K562 (cell line): ENCODE measurements around the gene MCM6. TPM values are rescaled to one million over a fixed set of nuclear protein-coding genes. Genes with fewer than 3 reads are reported as not detected.
A peak's percentile ranks its signal among the peaks of the same experiment; 100 is the strongest.

Experiments used
- ARID1B ChIP-seq: fragments of 450-650 bp; IDR thresholded peaks from 2 replicates; pipeline ENCODE4 v1.6.1; 2016; ENCODE audit warnings: antibody characterized with exemption, mild to moderate bottlenecking, inconsistent platforms
- CTBP1 ChIP-seq: fragments of 450-650 bp; IDR thresholded peaks from 2 replicates; pipeline ENCODE4 v1.6.1; 2016; ENCODE audit warnings: borderline replicate concordance
- E2F6 ChIP-seq, 2 experiments: IDR thresholded peaks; 2 replicates each; pipeline ENCODE4 v1.6.1; 2011; ENCODE audit warnings: borderline replicate concordance in 1 of 2, control low read depth in 1 of 2, low read depth in 1 of 2, low read length in 1 of 2, mild to moderate bottlenecking in 1 of 2, mixed read lengths in 1 of 2, moderate library complexity in 1 of 2; ENCODE audit not compliant: insufficient read depth in 1 of 2, insufficient read length in 1 of 2, poor library complexity in 1 of 2, severe bottlenecking in 1 of 2; ENCODE audit errors: extremely low read depth in 1 of 2
- GTF2B ChIP-seq: IDR thresholded peaks from 2 replicates; pipeline ENCODE4 v1.6.1; 2011; ENCODE audit not compliant: insufficient read length; ENCODE audit errors: extremely low read depth
- KDM1A ChIP-seq, 2 experiments: fragments of 450-650 bp; IDR thresholded peaks; 2 replicates each; pipeline ENCODE4 v1.6.1; 2016; ENCODE audit warnings: mild to moderate bottlenecking in 2 of 2
- MGA ChIP-seq: fragments of 450-650 bp; IDR thresholded peaks from 2 replicates; pipeline ENCODE4 v1.6.1; 2016; ENCODE audit warnings: mild to moderate bottlenecking, moderate library complexity
- MTA2 ChIP-seq: fragments of 450-650 bp; IDR thresholded peaks from 2 replicates; pipeline ENCODE4 v1.6.1; 2016; ENCODE audit warnings: low read depth
- NCOR1 ChIP-seq: fragments of 450-650 bp; IDR thresholded peaks from 2 replicates; pipeline ENCODE4 v1.6.1; 2016; ENCODE audit warnings: mild to moderate bottlenecking, moderate library complexity
- NR4A1 ChIP-seq, 2 experiments: fragments of 250-450 bp in 1 of 2; fragments of 450-650 bp in 1 of 2; sonication (Bioruptor Pico) in 1 of 2; IDR thresholded peaks; 2 replicates each; pipeline versions ENCODE4 v1.4.0 to v1.6.1; 2016 to 2020; ENCODE audit warnings: mild to moderate bottlenecking in 2 of 2, missing compliant biosample characterization in 1 of 2, missing genetic modification characterization in 1 of 2, moderate library complexity in 1 of 2
- NUFIP1 ChIP-seq: fragments of 450-650 bp; IDR thresholded peaks from 2 replicates; pipeline ENCODE4 v1.6.1; 2018; ENCODE audit not compliant: partially characterized antibody
- PTRF ChIP-seq: fragments of 450-650 bp; IDR thresholded peaks from 2 replicates; pipeline ENCODE4 v1.6.1; 2016; ENCODE audit warnings: mild to moderate bottlenecking, missing genetic modification characterization, missing compliant biosample characterization
- RAD51 ChIP-seq: fragments of 450-650 bp; IDR thresholded peaks from 2 replicates; pipeline ENCODE4 v1.7.1; 2016; ENCODE audit warnings: low read depth, mild to moderate bottlenecking, borderline replicate concordance
- SNIP1 ChIP-seq: fragments of 450-650 bp; IDR thresholded peaks from 2 replicates; pipeline ENCODE4 v1.7.1; 2017; ENCODE audit warnings: low read depth, mild to moderate bottlenecking
- TAF1 ChIP-seq: IDR thresholded peaks from 2 replicates; pipeline ENCODE4 v1.6.1; 2011; ENCODE audit warnings: mild to moderate bottlenecking, low read length, moderate library complexity; ENCODE audit not compliant: insufficient read depth, control insufficient read depth, severe bottlenecking; ENCODE audit errors: extremely low read depth
- TCF3 ChIP-seq: sonication (generic); formaldehyde crosslinking; IDR thresholded peaks from 2 replicates; pipeline ENCODE4 v1.4.0; 2020; ENCODE audit warnings: mild to moderate bottlenecking, missing genetic modification reagents
- ZFP36 ChIP-seq: fragments of 150-350 bp; IDR thresholded peaks from 2 replicates; pipeline ENCODE4 v1.6.1; 2018; ENCODE audit warnings: low read length, low read depth; ENCODE audit not compliant: partially characterized antibody
- polyA plus RNA-seq, 8 experiments: library from polyadenylated mRNA; depleted of rRNA in 4 of 8; stranded (reverse) in 5 of 8; unstranded in 3 of 8; fragments of >200 nt; fragmentation: Nextera tagmentation in 2 of 8; fragmentation: Illumina TruSeq in 1 of 8; extraction: Ambion mirVana in 2 of 8; extraction: Trizol in 1 of 8; gene quantifications; 2 replicates each; pipeline versions ENCODE4 v1.2.1 to v1.2.3, GENCODE V29; 2011 to 2014; ENCODE audit warnings: inconsistent platforms in 1 of 8, missing spikeins in 1 of 8
- total RNA-seq, 7 experiments: library from RNA; depleted of rRNA in 6 of 7; stranded (reverse); fragments of >200 nt in 6 of 7; fragmentation: Illumina TruSeq in 2 of 7; extraction: Trizol in 2 of 7; gene quantifications; 2 replicates each; pipeline versions ENCODE4 v1.2.1 to v1.2.3, GENCODE V29; 2011 to 2021; ENCODE audit warnings: low replicate concordance in 1 of 7

Gene MCM6
- total and polyA plus RNA-seq, 9 of the 15 experiments (the other 6 are each of a cell fraction or from before 2014, with no cell fraction given) = 42.6 to 133 (median 82.4) TPM

- TF ChIP-seq MGA (no peak), TCF3 (CRISPR knock-in tag) (peak; percentile 65), NCOR1 (peak; percentile 49; the same call in 1 of the 2 replicates), E2F6 (IDR thresholded peaks at IDR 0.05; ENCODE audit: borderline replicate concordance in 1 of 2, extremely low read depth in 1 of 2, insufficient read depth in 1 of 2, insufficient read length in 1 of 2, low read depth in 1 of 2, low read length in 1 of 2, poor library complexity in 1 of 2, severe bottlenecking in 1 of 2) (peak in 1 of 2 experiments; percentile 15), KDM1A (IDR thresholded peaks at IDR 0.05) (no peak), TAF1 (no peak), RAD51 (no peak), NR4A1 (CRISPR knock-in tag; IDR thresholded peaks at IDR 0.05) (no peak), NR4A1 (tag; IDR thresholded peaks at IDR 0.05) (no peak), MTA2 (no peak), PTRF (tag) (no peak), NUFIP1 (no peak), SNIP1 (no peak), ARID1B (peak; percentile 58), CTBP1 (peak; percentile 11; the same call in 1 of the 2 replicates), GTF2B (no peak), ZFP36 (no peak)
Observed at GRCh38 chr2:135790423-135790822, 85.8 kb downstream of the MCM6 start (continued).
